GM12878 (cell line): ENCODE measurements around the gene AMMECR1.

Experiments used
- HCFC1 ChIP-seq: fragments of 150-350 bp; IDR thresholded peaks from 2 replicates; pipeline ENCODE4 v1.6.1; 2014; ENCODE audit warnings: low read length
- JUND ChIP-seq: IDR thresholded peaks from 2 replicates; pipeline ENCODE4 v1.6.1; 2012; ENCODE audit warnings: low read depth, mild to moderate bottlenecking, low read length, improper control_type of control experiment, moderate library complexity
- TF ChIP-seq, protein P1 (sequence below): fragments of 450-650 bp; IDR thresholded peaks from 2 replicates; pipeline ENCODE4 v1.6.1; 2017; ENCODE audit warnings: low read depth, mild to moderate bottlenecking, moderate library complexity
- TF ChIP-seq, protein P2 (sequence below): IDR thresholded peaks from 2 replicates; pipeline ENCODE4 v1.6.1; 2012; ENCODE audit warnings: improper control_type of control experiment, low read depth, low read length; ENCODE audit not compliant: insufficient replicate concordance
- TF ChIP-seq, protein P3 (sequence below): IDR thresholded peaks from 2 replicates; pipeline ENCODE4 v1.6.1; 2011; ENCODE audit warnings: borderline replicate concordance, low read depth, mild to moderate bottlenecking, moderate library complexity, mixed read lengths, low read length; ENCODE audit not compliant: insufficient read depth; ENCODE audit errors: extremely low read length

DNA sequence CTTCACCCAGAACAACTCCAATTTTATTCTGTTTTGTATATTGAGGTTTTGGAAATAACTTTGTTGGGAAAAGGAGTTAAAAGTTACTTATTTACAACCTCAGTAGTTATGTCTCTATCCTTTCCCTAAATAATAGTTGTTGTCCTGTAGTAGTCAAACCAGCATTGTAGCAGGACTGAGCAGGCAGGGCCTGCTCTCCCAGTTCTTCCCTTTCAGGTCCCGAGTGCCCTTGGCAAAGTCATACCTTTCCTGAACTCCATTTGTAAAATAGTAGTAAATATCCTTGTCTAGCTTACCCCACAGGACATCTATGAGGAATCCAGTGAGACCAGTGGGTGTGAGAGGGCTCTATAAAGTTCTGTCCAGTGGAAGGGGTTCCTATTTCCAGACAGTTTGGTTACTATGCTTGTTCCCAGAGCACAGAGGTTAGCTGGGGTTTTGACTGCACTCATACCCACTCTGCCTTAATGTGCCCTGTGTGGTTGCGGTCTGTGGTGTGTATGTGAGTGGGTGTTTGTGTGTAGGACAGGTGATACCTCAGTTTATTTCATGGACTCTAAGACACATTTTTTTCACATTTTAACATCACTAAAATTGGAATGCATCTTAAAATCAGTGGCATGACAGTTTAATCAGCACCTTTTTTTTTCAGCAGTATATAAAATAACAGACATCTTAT is 136.3 kb downstream of the AMMECR1 start:
- TF ChIP-seq HCFC1 (no peak), JUND (no peak)
- TF ChIP-seq, protein P1, sequence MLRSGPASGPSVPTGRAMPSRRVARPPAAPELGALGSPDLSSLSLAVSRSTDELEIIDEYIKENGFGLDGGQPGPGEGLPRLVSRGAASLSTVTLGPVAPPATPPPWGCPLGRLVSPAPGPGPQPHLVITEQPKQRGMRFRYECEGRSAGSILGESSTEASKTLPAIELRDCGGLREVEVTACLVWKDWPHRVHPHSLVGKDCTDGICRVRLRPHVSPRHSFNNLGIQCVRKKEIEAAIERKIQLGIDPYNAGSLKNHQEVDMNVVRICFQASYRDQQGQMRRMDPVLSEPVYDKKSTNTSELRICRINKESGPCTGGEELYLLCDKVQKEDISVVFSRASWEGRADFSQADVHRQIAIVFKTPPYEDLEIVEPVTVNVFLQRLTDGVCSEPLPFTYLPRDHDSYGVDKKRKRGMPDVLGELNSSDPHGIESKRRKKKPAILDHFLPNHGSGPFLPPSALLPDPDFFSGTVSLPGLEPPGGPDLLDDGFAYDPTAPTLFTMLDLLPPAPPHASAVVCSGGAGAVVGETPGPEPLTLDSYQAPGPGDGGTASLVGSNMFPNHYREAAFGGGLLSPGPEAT = no peak
- TF ChIP-seq, protein P2, sequence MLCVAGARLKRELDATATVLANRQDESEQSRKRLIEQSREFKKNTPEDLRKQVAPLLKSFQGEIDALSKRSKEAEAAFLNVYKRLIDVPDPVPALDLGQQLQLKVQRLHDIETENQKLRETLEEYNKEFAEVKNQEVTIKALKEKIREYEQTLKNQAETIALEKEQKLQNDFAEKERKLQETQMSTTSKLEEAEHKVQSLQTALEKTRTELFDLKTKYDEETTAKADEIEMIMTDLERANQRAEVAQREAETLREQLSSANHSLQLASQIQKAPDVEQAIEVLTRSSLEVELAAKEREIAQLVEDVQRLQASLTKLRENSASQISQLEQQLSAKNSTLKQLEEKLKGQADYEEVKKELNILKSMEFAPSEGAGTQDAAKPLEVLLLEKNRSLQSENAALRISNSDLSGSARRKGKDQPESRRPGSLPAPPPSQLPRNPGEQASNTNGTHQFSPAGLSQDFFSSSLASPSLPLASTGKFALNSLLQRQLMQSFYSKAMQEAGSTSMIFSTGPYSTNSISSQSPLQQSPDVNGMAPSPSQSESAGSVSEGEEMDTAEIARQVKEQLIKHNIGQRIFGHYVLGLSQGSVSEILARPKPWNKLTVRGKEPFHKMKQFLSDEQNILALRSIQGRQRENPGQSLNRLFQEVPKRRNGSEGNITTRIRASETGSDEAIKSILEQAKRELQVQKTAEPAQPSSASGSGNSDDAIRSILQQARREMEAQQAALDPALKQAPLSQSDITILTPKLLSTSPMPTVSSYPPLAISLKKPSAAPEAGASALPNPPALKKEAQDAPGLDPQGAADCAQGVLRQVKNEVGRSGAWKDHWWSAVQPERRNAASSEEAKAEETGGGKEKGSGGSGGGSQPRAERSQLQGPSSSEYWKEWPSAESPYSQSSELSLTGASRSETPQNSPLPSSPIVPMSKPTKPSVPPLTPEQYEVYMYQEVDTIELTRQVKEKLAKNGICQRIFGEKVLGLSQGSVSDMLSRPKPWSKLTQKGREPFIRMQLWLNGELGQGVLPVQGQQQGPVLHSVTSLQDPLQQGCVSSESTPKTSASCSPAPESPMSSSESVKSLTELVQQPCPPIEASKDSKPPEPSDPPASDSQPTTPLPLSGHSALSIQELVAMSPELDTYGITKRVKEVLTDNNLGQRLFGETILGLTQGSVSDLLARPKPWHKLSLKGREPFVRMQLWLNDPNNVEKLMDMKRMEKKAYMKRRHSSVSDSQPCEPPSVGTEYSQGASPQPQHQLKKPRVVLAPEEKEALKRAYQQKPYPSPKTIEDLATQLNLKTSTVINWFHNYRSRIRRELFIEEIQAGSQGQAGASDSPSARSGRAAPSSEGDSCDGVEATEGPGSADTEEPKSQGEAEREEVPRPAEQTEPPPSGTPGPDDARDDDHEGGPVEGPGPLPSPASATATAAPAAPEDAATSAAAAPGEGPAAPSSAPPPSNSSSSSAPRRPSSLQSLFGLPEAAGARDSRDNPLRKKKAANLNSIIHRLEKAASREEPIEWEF = no peak
- TF ChIP-seq, protein P3, sequence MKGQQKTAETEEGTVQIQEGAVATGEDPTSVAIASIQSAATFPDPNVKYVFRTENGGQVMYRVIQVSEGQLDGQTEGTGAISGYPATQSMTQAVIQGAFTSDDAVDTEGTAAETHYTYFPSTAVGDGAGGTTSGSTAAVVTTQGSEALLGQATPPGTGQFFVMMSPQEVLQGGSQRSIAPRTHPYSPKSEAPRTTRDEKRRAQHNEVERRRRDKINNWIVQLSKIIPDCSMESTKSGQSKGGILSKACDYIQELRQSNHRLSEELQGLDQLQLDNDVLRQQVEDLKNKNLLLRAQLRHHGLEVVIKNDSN = no peak
